IMR-90 (cell line): ENCODE measurements around the gene DBN1. TPM values are rescaled to one million over a fixed set of nuclear protein-coding genes. Genes with fewer than 3 reads are reported as not detected.

Source experiments
- ATAC-seq: fragments of 200-7000 bp; cut with Tn5 transposase; 2 replicates; pipeline ENCODE4 v1.9.1; 2020; ENCODE audit warnings: low read depth, mild to moderate bottlenecking, moderate library complexity
- BruUV-seq: library from RNA; stranded (reverse); fragments of 400-500 nt; replicated peaks from 2 replicates; lab custom pipeline; 2021; lab: Mats Ljungman, UMichigan
- CTCF ChIA-PET: fragments of 300-600 bp; formaldehyde crosslinking; extraction: SDS; loops from one replicate; lab custom pipeline; 2021; ENCODE audit warnings: antibody characterized with exemption; lab: Yijun Ruan, JAX
- POLR2A ChIA-PET: fragments of 300-600 bp; sonication (Branson Sonifier 250); formaldehyde crosslinking; loops from one replicate; lab custom pipeline; 2022; ENCODE audit warnings: antibody characterized with exemption; ENCODE audit not compliant: unreplicated experiment; lab: Charles Lee
- DNase-seq: peaks from one replicate; pipeline ENCODE4 v3.0.0; 2013
- H2AFZ ChIP-seq: replicated peaks from 2 replicates; pipeline ENCODE3; 2013; ENCODE audit warnings: low read length, mild to moderate bottlenecking; ENCODE audit not compliant: poor library complexity
- H2AK5ac ChIP-seq: 2 replicates; pipeline ENCODE4 v1.6.1; 2013; ENCODE audit warnings: low read depth, low read length, inconsistent platforms
- H2AK9ac ChIP-seq: replicated peaks from 2 replicates; pipeline ENCODE3; 2013; ENCODE audit warnings: mild to moderate bottlenecking, low read depth, low read length, moderate library complexity; ENCODE audit not compliant: poor library complexity
- H2BK120ac ChIP-seq: 2 replicates; pipeline ENCODE4 v1.6.1; 2013; ENCODE audit warnings: low read depth, low read length, inconsistent platforms
- H2BK15ac ChIP-seq: 3 replicates; pipeline ENCODE4 v1.6.1; 2013; ENCODE audit warnings: low read depth, low read length, inconsistent platforms
- H2BK20ac ChIP-seq: 2 replicates; pipeline ENCODE4 v1.6.1; 2013; ENCODE audit warnings: low read depth, mild to moderate bottlenecking, inconsistent platforms, low read length, moderate library complexity
- H2BK5ac ChIP-seq: 2 replicates; pipeline ENCODE4 v1.6.1; 2013; ENCODE audit warnings: mild to moderate bottlenecking, low read depth, low read length, inconsistent platforms; ENCODE audit not compliant: poor library complexity, severe bottlenecking
- H3K14ac ChIP-seq: replicated peaks from 2 replicates; pipeline ENCODE4 v1.6.1; 2013; ENCODE audit warnings: low read depth, low read length, inconsistent platforms
- H3K18ac ChIP-seq: 2 replicates; pipeline ENCODE4 v1.6.1; 2013; ENCODE audit warnings: low read depth, low read length, control low read depth
- H3K23ac ChIP-seq: 2 replicates; pipeline ENCODE4 v1.6.1; 2013; ENCODE audit warnings: low read depth, low read length, inconsistent platforms
- H3K27ac ChIP-seq: 2 replicates; pipeline ENCODE4 v1.5.1; 2013; ENCODE audit warnings: mild to moderate bottlenecking, control low read depth, low read length; ENCODE audit not compliant: insufficient read depth
- H3K27me3 ChIP-seq: 2 replicates; pipeline ENCODE4 v1.6.1; 2013; ENCODE audit warnings: low read length; ENCODE audit not compliant: control insufficient read depth, insufficient read depth
- H3K36me3 ChIP-seq: 2 replicates; pipeline ENCODE4 v1.6.1; 2013; ENCODE audit warnings: low read length, mixed read lengths; ENCODE audit not compliant: control insufficient read depth, insufficient read depth
- H3K4ac ChIP-seq: 2 replicates; pipeline ENCODE4 v1.6.1; 2013; ENCODE audit warnings: low read depth, low read length, inconsistent platforms
- H3K4me1 ChIP-seq: 2 replicates; pipeline ENCODE4 v1.6.1; 2013; ENCODE audit warnings: low read length, mixed read lengths; ENCODE audit not compliant: control insufficient read depth, insufficient read depth
- H3K4me2 ChIP-seq: 2 replicates; pipeline ENCODE4 v1.6.1; 2013; ENCODE audit warnings: low read depth, mild to moderate bottlenecking, control low read depth, low read length, moderate library complexity
- H3K4me3 ChIP-seq: 2 replicates; pipeline ENCODE4 v1.5.1; 2013; ENCODE audit warnings: low read depth, mild to moderate bottlenecking, control low read depth, low read length, moderate library complexity; ENCODE audit not compliant: insufficient read depth
- H3K56ac ChIP-seq: 2 replicates; pipeline ENCODE4 v1.6.1; 2013; ENCODE audit warnings: low read length, inconsistent platforms; ENCODE audit not compliant: insufficient read depth; ENCODE audit errors: extremely low read depth
- H3K79me1 ChIP-seq, 2 experiments: 2 replicates each; pipeline ENCODE4 v1.6.1; 2013; ENCODE audit warnings: low read length in 2 of 2, inconsistent platforms in 1 of 2, low read depth in 1 of 2
- H3K9ac ChIP-seq: 2 replicates; pipeline ENCODE4 v1.6.1; 2013; ENCODE audit warnings: low read depth, low read length, control low read depth
- H3K9me1 ChIP-seq: 2 replicates; pipeline ENCODE4 v1.6.1; 2013; ENCODE audit warnings: low read length, inconsistent platforms; ENCODE audit not compliant: insufficient read depth
- H3K9me3 ChIP-seq: 2 replicates; pipeline ENCODE4 v1.6.1; 2013; ENCODE audit warnings: low read length; ENCODE audit not compliant: control insufficient read depth, insufficient read depth
- H4K20me1 ChIP-seq: 2 replicates; pipeline ENCODE4 v1.6.1; 2013; ENCODE audit warnings: low read length, inconsistent platforms; ENCODE audit not compliant: insufficient read depth
- H4K5ac ChIP-seq: 2 replicates; pipeline ENCODE4 v1.6.1; 2013; ENCODE audit warnings: mild to moderate bottlenecking, low read depth, low read length, control low read depth
- H4K8ac ChIP-seq, 2 experiments: 2 replicates each; pipeline ENCODE4 v1.6.1; 2013; ENCODE audit warnings: low read depth in 2 of 2, low read length in 2 of 2, control low read depth in 1 of 2, inconsistent platforms in 1 of 2
- H4K91ac ChIP-seq: 2 replicates; pipeline ENCODE4 v1.6.1; 2013; ENCODE audit warnings: low read depth, low read length, inconsistent platforms; ENCODE audit not compliant: insufficient read depth
- BHLHE40 ChIP-seq: fragments of 150-350 bp; IDR thresholded peaks from 2 replicates; pipeline ENCODE4 v1.6.1; 2016; ENCODE audit warnings: mild to moderate bottlenecking, low read depth, low read length
- CTCF ChIP-seq: conservative IDR thresholded peaks from 2 replicates; pipeline ENCODE4 v1.5.1; 2012; ENCODE audit warnings: mild to moderate bottlenecking, low read depth, low read length, improper control_type of control experiment
- MXI1 ChIP-seq: IDR thresholded peaks from 2 replicates; pipeline ENCODE4 v1.6.1; 2012; ENCODE audit warnings: low read depth, mild to moderate bottlenecking, low read length, moderate library complexity, borderline replicate concordance
- RAD21 ChIP-seq: IDR thresholded peaks from 2 replicates; pipeline ENCODE4 v1.6.1; 2012; ENCODE audit warnings: low read length, improper control_type of control experiment
- SMC3 ChIP-seq: fragments of 150-350 bp; IDR thresholded peaks from 2 replicates; pipeline ENCODE4 v1.6.1; 2016; ENCODE audit warnings: low read depth, mild to moderate bottlenecking, antibody characterized with exemption, low read length, moderate library complexity
- WGBS, 2 experiments: methylation state at CpG; one replicate each; pipeline versions ENCODE4 v1.1.5 to v1.1.7; 2013; ENCODE audit warnings: missing lambda C conversion rate in 2 of 2; ENCODE audit not compliant: insufficient read length in 1 of 2; ENCODE audit errors: extremely low coverage in 2 of 2; 5-methylcytosine and 5-hydroxymethylcytosine counted together
- dilution Hi-C: fragments of 300-500 bp; cut with HindIII; formaldehyde crosslinking; loops from one replicate; pipeline ENCODE4 v1.14.3; 2018; ENCODE audit warnings: low sequenced_read_pairs; ENCODE audit not compliant: unreplicated experiment
- in situ Hi-C: fragments of 300-500 bp; cut with MboI; formaldehyde crosslinking; loops from 3 replicates; pipeline ENCODE4 v1.14.3; 2019; ENCODE audit warnings: low sequenced_read_pairs, inconsistent platforms, mixed read lengths
- intact Hi-C: fragments of 100-400 bp; cut with micrococcal nuclease; formaldehyde crosslinking; loops from 2 replicates; pipeline ENCODE4 v1.10.0; 2022
- polyA plus RNA-seq, 3 experiments: library from polyadenylated mRNA; depleted of rRNA; stranded (reverse); fragments of >200 nt; gene quantifications; 2 replicates each; pipeline ENCODE4 v1.2.3, GENCODE V29; 2012; ENCODE audit warnings: low replicate concordance in 1 of 3
- total RNA-seq: library from RNA; depleted of rRNA; stranded (reverse); fragments of >200 nt; gene quantifications from 2 replicates; pipeline ENCODE4 v1.2.3, GENCODE V29; 2012

DBN1 gene
- total and polyA plus RNA-seq, 2 of the 4 experiments (the other 2 are of a cell fraction), result 122 to 187 TPM

- Histone ChIP-seq H3K4me2 (no peak overlapping the region), H3K4ac (no peak overlapping the region), H4K20me1 (no peaks in the 10 kb centered on the region; the same call in 1 of the 2 replicates), H3K23ac (no peak overlapping the region), H3K79me1 (peaks cover 0 to 8% of the 10 kb centered on the region in 2 experiments; a peak in 1 of 4 replicates), H4K91ac (no peak overlapping the region), H2AK9ac (no peak overlapping the region), H2AK5ac (no peak overlapping the region), H3K4me3 (no peak overlapping the region), H3K9me3 (no peaks in the 10 kb centered on the region), H3K4me1 (no peaks in the 10 kb centered on the region), H3K36me3 (peaks cover 26% of the 10 kb centered on the region), H2BK15ac (no peak overlapping the region), H3K14ac (no peak overlapping the region), H2BK20ac (no peak overlapping the region), H2BK120ac (no peak overlapping the region), H4K8ac (no peak overlapping the region), H2BK5ac (no peak overlapping the region), H3K56ac (no peak overlapping the region), H3K18ac (no peak overlapping the region), H3K27me3 (no peaks in the 10 kb centered on the region), H3K9me1 (no peaks in the 10 kb centered on the region), H2AFZ (no peak overlapping the region), H3K9ac (no peak overlapping the region), H3K27ac (no peak overlapping the region), H4K5ac (no peak overlapping the region)
- in situ Hi-C loops, result no loop called here
- dilution Hi-C loops, result no loop called here
- 92% methylated on average over 6 of the region's 9 CpGs; no CpG with 5 or more reads in 1 of the 2 experiments for WGBS, 2 experiments
- no TSS peak for BruUV-seq
- CTCF ChIA-PET, result interaction anchor here (0.7 kb wide), 1 partner anchor 338 kb away, joined by 3 read pairs; no protein-coding TSS in a partner anchor
- DNase-seq (no peak), ATAC-seq (no peak)
- POLR2A ChIA-PET, result interaction anchor here (0.5 to 0.7 kb wide), 2 partner anchors 13 to 39 kb away, joined by 3 to 8 read pairs; no protein-coding TSS in a partner anchor
- intact Hi-C loops, result no loop called here
- TF ChIP-seq BHLHE40, result no peak
- TF ChIP-seq CTCF, result peak; percentile 33; the same call in 1 of the 2 replicates
- 0 out of 2 replicates have a peak, but pooled peaks have one; percentile 14 for TF ChIP-seq SMC3
- no peak for TF ChIP-seq MXI1
- peak; percentile 19; the same call in 1 of the 2 replicates for TF ChIP-seq RAD21
Observed at GRCh38 chr5:177507165-177507564, 33.7 kb upstream of the DBN1 start.
